NCI-H1930 (cell line): Measurements from ENCODE around the gene CCDC85C.

Source experiments
- DNase-seq, 2 experiments: peaks; one replicate each; lab custom pipeline; 2025; lab: John Stamatoyannopoulos, UW

Gene CCDC85C

GRCh38 chr14:99605299-99605961, 1.4 kb upstream of the CCDC85C start:
- DNase-seq: peak; percentile 58 to 59

DNA sequence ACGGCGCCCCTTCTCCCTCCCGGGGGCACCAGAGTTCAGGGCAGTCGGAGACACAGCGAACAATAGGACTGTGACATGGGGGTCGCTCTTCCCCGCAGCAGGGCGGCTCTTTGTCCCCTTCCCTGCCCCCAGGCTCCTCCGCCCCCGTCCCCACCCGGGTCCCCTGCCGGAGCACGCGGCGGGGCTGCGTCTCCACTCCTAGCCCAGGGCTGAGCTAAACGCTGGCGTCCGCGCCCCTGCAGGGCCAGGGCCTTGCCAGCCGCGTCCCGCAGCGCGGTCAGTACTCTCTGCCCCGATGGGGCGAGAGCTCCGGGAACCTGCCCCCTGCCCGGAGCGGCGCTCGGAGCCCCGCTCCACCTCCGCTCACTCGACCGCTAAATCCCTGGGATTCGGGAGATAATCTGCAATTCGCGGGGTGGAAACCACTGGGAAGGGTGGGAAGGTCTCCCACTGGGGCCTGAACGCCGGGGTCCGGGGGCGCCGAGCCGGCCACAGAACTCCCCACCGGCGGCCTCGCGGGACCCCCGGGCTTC, 825 bp upstream of the CCDC85C start:
- peak; percentile 47 to 54 for DNase-seq

GRCh38 chr14:99604278-99604765, 315 bp upstream of the CCDC85C start:
- peak; percentile 93 to 96 for DNase-seq

GRCh38 chr14:99602788-99603415, 1.1 kb downstream of the CCDC85C start:
- no peak for DNase-seq

DNA sequence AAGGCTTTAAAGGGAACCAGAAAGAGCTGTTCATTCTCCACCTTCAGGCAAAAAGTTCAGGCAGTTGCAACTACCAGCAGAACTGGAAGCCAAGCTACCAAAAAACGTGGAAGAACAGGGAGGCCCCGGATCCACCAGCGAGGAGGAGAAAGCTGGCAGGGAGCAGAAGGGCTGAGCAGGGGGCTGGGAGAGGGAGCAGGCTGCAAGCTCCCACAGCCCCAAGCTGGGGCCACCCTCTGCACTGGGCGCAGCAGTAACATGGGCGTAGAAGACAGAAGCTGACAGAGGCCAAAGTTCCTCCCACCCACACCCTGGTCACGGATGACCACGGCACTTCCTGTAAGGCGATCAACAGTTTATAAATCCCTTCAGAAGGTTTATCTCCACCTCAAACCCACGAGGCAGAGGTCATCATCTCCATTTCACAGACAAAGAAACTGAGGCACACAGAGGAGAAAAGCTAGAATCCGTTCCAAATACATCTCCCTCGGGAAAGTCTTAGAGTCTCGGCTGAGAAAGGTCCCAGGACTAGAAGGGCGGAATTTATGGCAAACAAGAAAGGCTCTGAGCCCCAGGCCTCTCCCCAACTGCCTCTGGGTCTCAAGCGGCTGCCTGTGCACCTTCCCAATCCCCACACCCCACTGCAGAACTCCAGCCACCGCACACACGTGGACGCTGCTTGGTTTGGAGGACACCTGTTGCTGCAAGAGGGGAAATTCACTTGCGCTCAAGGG, 1.8 kb downstream of the CCDC85C start:
- DNase-seq: no peak

GRCh38 chr14:99601361-99601831, 2.6 kb downstream of the CCDC85C start:
- DNase-seq: no peak

DNA sequence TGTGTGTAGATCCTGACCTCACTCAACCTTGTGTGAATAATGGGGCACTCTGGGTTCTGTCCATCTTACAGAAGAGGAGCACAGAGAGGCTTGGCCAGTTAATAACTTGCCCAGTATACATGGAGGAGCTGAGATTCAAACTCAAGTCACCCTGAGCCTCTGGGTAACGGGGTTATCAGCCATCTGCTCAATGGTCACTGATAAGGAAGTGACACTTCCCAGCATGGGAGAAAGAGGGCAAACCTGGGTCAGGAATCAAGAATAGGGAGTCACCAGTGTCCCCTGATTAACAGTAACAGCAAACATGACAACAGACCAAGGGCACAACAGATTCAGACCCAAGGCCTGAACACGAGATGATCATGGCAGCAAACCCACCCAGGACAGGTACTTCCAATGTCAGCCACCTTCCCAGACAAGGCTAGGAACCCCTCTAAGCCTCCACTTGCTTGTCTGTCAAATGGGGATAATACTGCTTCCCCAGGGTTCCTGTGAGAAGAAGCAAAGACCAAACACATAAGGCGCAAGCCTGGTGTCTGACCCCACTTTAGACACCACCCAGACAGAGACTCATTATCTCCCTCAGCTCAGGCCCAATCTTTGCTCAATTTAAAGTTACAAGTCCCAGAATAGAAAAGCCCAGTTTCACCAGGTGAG, 3.6 kb downstream of the CCDC85C start:
- no peak for DNase-seq

DNA sequence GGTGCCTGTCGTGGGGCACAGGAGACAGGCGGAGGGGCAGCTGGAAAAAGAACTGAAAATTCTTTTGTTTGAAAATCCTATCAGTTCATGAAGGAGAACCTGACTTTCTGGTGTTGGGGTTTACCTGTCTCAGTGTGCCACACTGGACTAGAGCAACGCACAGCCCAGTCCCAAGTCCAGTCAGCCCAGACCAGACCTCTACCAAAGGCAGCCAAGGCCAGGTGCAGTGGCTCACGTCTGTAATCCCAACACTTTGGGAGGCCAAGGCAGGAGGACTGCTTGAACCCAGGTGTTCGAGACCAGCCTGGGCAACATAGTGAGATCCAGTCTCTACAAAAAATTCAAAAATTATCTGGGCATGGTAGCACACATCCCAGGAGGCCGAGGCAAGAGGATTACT, 4.6 kb downstream of the CCDC85C start:
- no peak for DNase-seq

GRCh38 chr14:99598774-99599173, 5.2 kb downstream of the CCDC85C start:
- DNase-seq: no peak

GRCh38 chr14:99597911-99598600, 6.0 kb downstream of the CCDC85C start:
- DNase-seq: no peak

GRCh38 chr14:99596772-99597171, 7.2 kb downstream of the CCDC85C start:
- no peak for DNase-seq

DNA sequence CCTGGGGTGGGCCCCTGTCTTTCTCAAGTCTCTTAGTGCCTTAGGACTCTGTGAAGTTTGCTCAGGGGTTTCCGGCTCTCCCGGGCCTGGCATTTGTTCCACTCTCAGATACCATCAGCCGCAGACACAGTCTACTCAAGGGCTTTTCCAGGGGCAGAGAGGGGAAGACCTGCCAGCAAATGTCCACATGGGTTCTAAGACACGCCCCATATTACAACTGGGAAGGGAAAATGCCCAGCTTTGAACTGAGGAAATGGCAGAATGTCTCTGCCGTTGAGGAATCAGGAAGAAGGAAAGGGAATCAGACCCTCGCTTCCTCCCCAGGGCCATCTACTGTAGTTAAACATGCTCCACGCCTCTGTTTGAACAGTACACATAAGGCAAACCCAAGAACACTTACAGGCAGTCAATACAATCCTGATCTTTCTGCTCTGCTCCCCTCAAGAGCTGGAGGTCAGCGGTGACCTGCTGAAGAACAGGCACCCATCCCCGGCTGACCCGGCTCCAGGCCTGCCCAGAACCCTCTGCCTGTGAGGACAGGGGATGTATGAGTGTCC, 7.9 kb downstream of the CCDC85C start:
- DNase-seq: no peak

- no peak for DNase-seq
Measured at GRCh38 chr14:99595524-99595923, 8.5 kb downstream of the CCDC85C start.

- no peak for DNase-seq
Measured at GRCh38 chr14:99595034-99595433, 9.0 kb downstream of the CCDC85C start.

DNA sequence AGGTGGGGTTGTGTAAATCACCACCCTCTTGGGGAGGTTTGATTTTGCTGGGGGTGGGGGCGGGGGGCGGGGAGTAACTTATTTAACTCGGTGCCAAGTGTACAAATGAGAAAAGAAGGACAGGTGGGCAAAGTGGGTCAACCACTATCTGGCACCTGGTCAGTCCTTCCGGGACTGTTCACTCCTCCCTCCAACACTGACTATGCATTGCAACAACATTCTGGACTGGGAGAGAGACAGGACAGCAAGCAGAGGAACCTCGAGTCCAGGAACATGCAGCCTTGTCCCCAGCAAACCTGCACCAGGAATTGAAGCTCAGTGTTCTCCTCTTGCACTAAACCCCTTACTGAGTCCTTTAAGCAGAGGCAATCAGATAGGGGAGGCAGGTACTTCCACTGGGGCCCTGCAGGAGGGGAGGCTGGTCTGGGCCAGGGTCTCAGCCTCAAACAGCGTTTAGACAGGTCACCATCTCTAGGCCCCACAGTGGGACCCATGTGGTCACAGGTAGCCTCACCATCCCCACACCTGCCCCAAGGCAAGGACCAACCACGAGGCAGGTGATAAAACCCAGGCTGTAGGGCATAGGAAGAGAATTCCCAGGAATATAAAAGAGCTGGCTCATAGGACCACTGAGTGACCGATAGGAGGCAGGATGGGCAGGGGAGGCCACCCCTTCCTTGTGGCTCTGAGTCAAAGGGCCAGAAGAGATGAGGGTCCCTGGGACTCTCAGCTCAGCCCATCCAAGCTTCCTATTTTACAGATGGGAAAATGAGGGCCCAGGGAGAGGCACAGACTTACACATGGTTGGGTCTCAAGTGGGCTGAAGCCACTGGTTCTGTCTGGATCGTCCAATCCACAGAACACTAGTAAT, 9.8 kb downstream of the CCDC85C start:
- no peak for DNase-seq

- no peak for DNase-seq
Measured at GRCh38 chr14:99592933-99593753, 10.9 kb downstream of the CCDC85C start.

GRCh38 chr14:99592394-99592793, 11.6 kb downstream of the CCDC85C start:
- DNase-seq: no peak

DNA sequence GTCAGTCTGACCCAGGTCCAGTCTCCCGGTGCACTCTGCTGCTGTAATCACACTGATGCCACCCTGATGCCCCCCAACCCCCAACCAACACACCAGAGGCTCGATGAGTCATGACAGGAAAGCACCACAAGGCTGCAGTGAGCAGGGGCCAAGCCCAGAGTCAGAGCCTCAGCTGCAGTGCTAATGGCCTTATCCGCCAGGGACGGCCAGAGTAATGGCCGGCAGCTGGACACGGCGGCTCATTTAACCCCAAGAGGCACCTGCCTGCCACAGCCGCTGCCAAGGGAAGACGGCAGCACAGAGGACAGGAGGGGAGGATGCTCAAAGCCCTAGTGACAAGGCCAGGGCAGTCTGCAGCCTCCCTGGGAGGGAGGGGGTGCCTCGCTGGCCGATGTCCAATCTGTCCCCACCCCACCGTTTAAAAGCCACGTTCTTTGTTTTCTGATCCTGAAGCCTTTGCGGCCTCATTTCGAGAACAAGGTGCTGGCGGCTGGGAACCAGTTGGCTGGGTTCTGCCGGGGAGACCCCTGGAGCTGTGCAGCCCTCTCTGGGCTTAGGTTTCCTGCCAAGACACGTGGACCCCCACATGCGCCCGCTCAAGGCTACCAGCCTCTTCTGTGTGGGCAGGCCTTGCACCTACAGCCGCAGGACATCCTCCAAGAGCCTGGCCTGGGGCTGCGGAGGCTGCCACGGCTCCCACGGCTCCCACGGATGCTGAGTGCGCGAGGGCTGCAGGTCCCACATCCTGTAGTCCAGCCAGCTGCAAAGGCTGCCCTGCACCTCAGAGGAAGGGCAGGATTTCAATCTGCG, 13.1 kb downstream of the CCDC85C start:
- no peak for DNase-seq
